Measurements from ENCODE around the gene PHF20. TPM values are rescaled to one million over a fixed set of nuclear protein-coding genes. Genes with fewer than 3 reads are reported as not detected.
A peak's percentile ranks its signal among the peaks of the same experiment; 100 is the strongest.

PHF20 gene
- total and polyA plus RNA-seq, 2 of the 8 experiments (the other 6 are each of a cell fraction or from before 2014, with no cell fraction given) = 25.6 to 70.1 TPM

DNA sequence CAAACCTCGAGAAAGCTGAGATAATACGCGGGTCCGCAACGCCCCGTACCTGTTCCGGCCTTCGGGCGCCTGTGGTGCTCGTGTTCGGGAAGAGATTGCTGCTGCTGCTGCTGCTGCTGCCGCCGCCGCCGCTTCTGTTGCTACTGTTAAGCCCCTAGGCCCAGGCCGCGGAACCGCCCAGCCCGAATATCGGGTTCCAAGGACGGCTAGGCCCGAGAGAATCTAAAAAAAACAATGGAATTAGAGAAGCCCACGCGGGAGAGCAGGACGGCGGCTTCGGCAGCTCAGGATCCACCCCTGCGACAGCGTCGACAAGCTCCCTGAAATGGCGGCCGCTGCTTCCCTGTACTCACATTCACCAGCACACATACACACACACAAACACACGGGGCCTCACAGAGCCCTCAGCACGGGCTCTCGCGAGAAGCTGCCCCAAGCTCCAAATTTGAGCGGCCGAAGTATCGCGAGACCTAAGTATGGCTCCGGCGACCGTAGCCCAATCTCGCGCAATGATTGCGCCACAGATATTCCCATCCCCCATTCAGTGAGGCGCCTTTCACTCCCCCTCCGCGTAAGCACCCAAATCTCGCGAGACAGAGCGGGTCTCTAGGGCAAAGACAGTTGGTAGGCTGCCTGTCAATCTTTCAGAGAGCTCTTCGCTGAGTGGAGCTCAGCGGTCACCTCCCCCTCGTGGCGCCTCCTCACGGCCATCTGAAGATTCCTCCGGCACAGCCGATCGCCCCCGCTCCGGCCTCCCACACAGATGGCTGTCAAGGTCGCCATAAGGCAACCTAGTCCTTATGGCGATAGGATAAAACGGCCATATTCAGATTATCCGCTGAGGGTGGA lies 29.7 kb upstream of the PHF20 start, which contains the start of gene RBM39 (continued):
- TF ChIP-seq CTCF (IDR thresholded peaks at IDR 0.05; ENCODE audit: control extremely low read depth in 1 of 3, insufficient read depth in 1 of 3, low read depth in 1 of 3, low read length in 3 of 3) (peak in 2 of 3 experiments; percentile 24 to 37; a peak in 3 of 4 replicates), BRCA1 (IDR thresholded peaks at IDR 0.05; ENCODE audit: low read depth, low read length) (peak; percentile 100), RXRA (IDR thresholded peaks at IDR 0.05; ENCODE audit: insufficient read depth, low read depth, low read length) (no peak), SIRT6 (IDR thresholded peaks at IDR 0.05; ENCODE audit: low read length) (no peak), CEBPB (IDR thresholded peaks at IDR 0.05; ENCODE audit: low read depth, low read length) (peak; percentile 100), POU5F1 (IDR thresholded peaks at IDR 0.05; ENCODE audit: low read depth, low read length) (no peak)
- TF ChIP-seq, protein P1, sequence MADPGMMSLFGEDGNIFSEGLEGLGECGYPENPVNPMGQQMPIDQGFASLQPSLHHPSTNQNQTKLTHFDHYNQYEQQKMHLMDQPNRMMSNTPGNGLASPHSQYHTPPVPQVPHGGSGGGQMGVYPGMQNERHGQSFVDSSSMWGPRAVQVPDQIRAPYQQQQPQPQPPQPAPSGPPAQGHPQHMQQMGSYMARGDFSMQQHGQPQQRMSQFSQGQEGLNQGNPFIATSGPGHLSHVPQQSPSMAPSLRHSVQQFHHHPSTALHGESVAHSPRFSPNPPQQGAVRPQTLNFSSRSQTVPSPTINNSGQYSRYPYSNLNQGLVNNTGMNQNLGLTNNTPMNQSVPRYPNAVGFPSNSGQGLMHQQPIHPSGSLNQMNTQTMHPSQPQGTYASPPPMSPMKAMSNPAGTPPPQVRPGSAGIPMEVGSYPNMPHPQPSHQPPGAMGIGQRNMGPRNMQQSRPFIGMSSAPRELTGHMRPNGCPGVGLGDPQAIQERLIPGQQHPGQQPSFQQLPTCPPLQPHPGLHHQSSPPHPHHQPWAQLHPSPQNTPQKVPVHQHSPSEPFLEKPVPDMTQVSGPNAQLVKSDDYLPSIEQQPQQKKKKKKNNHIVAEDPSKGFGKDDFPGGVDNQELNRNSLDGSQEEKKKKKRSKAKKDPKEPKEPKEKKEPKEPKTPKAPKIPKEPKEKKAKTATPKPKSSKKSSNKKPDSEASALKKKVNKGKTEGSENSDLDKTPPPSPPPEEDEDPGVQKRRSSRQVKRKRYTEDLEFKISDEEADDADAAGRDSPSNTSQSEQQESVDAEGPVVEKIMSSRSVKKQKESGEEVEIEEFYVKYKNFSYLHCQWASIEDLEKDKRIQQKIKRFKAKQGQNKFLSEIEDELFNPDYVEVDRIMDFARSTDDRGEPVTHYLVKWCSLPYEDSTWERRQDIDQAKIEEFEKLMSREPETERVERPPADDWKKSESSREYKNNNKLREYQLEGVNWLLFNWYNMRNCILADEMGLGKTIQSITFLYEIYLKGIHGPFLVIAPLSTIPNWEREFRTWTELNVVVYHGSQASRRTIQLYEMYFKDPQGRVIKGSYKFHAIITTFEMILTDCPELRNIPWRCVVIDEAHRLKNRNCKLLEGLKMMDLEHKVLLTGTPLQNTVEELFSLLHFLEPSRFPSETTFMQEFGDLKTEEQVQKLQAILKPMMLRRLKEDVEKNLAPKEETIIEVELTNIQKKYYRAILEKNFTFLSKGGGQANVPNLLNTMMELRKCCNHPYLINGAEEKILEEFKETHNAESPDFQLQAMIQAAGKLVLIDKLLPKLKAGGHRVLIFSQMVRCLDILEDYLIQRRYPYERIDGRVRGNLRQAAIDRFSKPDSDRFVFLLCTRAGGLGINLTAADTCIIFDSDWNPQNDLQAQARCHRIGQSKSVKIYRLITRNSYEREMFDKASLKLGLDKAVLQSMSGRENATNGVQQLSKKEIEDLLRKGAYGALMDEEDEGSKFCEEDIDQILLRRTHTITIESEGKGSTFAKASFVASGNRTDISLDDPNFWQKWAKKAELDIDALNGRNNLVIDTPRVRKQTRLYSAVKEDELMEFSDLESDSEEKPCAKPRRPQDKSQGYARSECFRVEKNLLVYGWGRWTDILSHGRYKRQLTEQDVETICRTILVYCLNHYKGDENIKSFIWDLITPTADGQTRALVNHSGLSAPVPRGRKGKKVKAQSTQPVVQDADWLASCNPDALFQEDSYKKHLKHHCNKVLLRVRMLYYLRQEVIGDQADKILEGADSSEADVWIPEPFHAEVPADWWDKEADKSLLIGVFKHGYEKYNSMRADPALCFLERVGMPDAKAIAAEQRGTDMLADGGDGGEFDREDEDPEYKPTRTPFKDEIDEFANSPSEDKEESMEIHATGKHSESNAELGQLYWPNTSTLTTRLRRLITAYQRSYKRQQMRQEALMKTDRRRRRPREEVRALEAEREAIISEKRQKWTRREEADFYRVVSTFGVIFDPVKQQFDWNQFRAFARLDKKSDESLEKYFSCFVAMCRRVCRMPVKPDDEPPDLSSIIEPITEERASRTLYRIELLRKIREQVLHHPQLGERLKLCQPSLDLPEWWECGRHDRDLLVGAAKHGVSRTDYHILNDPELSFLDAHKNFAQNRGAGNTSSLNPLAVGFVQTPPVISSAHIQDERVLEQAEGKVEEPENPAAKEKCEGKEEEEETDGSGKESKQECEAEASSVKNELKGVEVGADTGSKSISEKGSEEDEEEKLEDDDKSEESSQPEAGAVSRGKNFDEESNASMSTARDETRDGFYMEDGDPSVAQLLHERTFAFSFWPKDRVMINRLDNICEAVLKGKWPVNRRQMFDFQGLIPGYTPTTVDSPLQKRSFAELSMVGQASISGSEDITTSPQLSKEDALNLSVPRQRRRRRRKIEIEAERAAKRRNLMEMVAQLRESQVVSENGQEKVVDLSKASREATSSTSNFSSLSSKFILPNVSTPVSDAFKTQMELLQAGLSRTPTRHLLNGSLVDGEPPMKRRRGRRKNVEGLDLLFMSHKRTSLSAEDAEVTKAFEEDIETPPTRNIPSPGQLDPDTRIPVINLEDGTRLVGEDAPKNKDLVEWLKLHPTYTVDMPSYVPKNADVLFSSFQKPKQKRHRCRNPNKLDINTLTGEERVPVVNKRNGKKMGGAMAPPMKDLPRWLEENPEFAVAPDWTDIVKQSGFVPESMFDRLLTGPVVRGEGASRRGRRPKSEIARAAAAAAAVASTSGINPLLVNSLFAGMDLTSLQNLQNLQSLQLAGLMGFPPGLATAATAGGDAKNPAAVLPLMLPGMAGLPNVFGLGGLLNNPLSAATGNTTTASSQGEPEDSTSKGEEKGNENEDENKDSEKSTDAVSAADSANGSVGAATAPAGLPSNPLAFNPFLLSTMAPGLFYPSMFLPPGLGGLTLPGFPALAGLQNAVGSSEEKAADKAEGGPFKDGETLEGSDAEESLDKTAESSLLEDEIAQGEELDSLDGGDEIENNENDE (IDR thresholded peaks at IDR 0.05; ENCODE audit: insufficient replicate concordance, low read length) = no peak
